NCI-H146 treated with DMSO at 0.1 percent for 48 hours (cell line): Measurements from ENCODE around the gene PCYT2.

Experiments used
- DNase-seq: peaks from one replicate; lab custom pipeline; 2025; ENCODE audit not compliant: unreplicated experiment; lab: John Stamatoyannopoulos, UW

Gene PCYT2

GRCh38 chr17:81914103-81914850 is 3.1 kb upstream of the PCYT2 start:
- DNase-seq: no peak

DNA sequence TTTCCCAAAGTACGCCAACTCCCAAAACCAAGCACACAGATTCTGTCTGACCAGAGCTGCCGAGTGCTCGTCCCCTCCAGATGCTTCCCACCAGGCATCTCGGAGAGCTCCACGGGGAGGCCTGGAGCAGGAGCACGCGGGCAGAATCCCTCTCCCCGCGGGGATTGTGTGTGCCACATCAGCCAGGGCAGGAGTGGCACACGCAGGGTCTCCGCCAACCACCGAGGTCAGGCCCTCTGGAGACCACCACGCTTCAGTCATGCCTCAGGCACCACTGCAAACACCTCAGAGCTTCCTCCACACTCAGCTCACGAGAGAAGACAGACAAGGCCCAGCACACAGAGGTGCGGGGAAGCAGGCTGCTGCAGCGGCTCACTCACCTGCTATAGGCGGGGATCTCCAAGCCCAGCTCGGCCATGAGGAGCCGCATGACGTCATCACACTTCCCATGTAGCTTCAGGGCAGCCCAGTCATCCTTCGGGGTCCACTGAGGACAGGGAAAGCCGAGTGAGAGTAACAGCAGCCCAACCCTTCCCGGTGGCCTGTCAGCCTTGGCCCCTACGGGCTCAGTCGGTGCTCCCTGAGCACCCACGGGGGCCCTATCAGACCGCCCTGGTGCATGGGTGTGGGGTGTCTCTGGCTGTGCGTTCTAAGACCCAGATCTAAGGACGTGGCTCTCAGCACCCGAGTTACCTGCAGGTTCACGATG is 2.3 kb upstream of the PCYT2 start:
- DNase-seq: no peak

GRCh38 chr17:81912441-81913309 is 1.5 kb upstream of the PCYT2 start:
- DNase-seq: no peak

- DNase-seq: no peak
Measured at GRCh38 chr17:81911969-81912368, 770 bp upstream of the PCYT2 start.

DNA sequence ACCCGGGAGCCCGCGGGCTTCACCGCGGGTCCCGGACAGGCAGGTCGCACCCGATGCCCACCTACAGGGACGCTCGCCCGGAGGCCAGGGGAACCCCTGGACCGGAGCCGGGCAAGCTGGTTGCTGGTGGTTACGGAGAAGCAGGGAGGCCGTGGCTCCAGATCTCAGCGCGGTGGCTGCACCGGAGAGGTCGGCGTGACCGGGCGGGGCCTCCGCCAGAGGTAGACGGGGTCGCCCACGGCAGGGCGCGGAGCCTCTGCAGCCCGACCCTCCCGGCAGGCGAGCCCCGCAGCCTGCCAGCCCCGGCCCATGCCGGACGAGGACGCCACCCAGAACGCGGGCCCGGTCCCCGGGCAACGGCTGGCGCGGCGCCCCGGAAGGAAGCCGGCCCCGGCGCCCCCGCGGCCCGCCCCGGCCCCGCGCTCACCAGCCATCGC is 341 bp downstream of the PCYT2 start:
- DNase-seq: no peak

GRCh38 chr17:81909966-81910839 is 996 bp downstream of the PCYT2 start:
- DNase-seq: peak; percentile 39

- DNase-seq: no peak
Measured at GRCh38 chr17:81909231-81909630, 2.0 kb downstream of the PCYT2 start.

DNA sequence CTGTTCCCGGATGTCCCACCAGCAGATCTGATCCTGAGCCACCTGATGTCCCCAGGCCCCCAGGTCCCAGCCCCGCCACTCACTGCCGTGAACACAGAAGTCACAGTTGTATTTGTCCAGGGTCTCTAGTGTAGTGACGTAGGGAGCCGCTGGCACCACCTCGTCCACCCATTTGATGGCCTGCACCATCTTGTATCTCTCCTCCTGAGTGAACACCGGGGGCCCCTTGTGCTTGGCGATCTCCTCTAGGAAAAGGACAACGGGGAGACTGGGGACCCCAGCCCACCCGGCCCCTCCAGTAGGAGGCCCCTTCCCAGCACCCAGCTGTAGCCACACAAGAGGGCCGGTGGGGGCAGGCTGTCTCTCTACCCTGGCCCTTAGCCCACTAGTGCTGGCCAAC is 2.4 kb downstream of the PCYT2 start:
- no peak for DNase-seq

- no peak for DNase-seq
Measured at GRCh38 chr17:81907219-81908145, 3.7 kb downstream of the PCYT2 start.

GRCh38 chr17:81906476-81907218 is 4.6 kb downstream of the PCYT2 start:
- DNase-seq: no peak

GRCh38 chr17:81905993-81906392 is 5.2 kb downstream of the PCYT2 start:
- DNase-seq: no peak

- no peak for DNase-seq
Measured at GRCh38 chr17:81905424-81905875, 5.7 kb downstream of the PCYT2 start.

DNA sequence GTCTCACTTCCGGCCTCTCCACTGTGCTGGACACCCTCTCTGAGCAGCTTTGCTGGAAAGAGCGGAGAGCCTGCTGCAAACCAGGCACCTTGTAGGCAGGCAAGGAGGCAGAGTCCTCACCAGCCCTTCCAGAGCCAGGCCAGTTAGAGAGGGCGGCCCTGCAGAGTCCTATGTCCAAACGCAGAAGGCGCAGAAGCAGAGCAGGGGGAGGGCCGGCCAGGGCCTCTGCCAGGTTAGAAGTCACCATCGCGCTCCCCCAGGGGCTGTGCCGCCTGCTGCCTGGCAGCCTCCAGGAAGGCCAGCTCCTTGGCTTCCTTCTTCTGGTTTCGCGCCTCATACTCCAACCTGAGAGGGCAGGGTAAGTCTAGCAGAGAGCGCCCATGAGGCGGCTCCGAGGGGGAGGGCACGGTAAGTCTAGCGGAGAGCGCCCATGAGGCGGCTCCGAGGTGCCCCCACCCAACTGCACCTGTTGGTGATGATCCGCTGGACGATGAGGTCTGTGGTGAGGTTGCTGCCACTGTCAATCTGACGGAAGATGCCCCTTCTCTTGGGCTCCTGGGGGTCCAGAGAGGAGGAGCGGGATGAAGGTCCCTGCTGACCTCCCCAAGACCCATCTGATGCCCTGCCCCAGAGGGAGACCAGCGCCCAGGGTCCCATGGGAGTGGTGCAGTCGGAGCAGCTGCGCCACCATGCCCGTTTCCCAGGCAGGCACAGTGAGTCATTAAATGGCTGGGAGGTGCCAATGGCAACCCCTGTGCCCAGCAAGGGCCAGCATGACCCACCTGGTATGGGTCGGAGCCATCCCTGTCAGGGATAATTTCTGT is 6.4 kb downstream of the PCYT2 start:
- no peak for DNase-seq

GRCh38 chr17:81903896-81904599 is 7.2 kb downstream of the PCYT2 start:
- no peak for DNase-seq

DNA sequence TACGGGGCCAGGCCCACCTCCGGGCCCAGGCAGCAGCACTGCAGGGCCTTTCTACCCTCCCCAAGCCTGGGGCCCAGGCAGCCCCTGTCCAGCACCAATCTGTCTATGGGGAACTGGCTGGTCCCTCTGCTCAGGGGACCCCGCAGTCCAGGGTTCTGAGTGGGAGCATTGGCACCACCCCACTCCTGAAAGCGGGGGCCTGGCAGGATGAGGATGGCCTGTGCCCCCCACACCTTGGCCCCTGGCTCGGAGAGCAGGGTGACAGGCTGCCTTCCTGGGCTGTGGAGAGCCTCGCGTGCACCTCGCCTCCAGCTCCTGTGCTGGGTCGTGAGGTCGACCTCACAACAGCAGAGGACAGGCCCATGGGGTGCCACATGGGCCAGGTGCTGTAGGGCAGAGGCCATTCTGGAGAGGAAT is 7.8 kb downstream of the PCYT2 start:
- no peak for DNase-seq

DNA sequence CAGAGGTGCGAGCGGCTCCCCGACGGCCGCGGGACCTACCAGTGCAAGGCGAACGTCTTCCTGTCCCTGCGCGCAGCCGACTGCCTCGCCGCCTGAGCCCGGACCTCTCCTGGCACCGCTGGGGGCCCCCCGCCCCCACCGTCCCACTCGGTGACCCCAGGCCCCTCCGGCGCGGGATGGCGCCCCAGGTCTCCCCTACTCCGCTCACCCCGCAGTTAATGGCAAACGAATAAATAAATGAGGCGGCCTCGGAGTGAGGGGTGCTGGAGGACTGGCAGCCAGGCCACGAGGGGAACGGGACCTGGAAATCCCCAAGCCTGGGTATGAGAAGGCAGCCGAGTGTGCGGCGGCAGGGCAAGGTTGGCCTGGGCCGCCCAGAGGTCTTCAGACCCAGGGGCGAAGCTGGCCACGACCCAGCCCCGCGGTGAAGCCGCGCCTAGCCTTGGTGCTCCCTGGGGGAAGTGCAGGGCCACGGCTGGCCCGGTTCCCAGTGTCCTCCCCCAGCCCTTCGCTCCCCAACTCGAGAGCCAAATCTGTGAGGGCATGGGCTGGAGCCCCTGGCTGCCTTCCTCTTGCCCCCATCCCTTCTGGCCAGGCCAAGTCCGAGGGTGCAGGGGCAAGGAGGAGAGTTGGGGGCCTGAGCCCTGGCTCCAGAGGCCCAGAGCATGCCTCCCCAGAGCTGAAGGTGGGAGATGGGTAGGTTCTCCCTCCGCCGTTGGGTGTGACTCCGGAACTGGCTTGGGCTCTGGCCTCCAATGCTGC is 8.4 kb downstream of the PCYT2 start:
- no peak for DNase-seq
